H1 (cell line): Measurements from ENCODE around the gene TEX44.
"Not testable (repeated sequence)": the region's sequence is repeated elsewhere in the genome, so short reads cannot be mapped to it uniquely, and the experiment has no call there.

ENCODE experiments used
- ASH2L ChIP-seq: fragments of 200-600, 300-600 bp; sonication (generic); IDR thresholded peaks from one replicate; pipeline ENCODE4 v1.7.1; 2017; ENCODE audit warnings: low read length
- CBX5 ChIP-seq: fragments of 300-800, 300-1000 bp; sonication (generic); IDR thresholded peaks from 2 replicates; pipeline ENCODE4 v1.7.1; 2016; ENCODE audit warnings: antibody characterized with exemption, low read length, low read depth
- POLR2AphosphoS5 ChIP-seq: IDR thresholded peaks from 2 replicates; pipeline ENCODE4 v1.6.1; 2011; ENCODE audit warnings: low read depth, low read length
- RAD21 ChIP-seq, 2 experiments: IDR thresholded peaks in 1 of 2; conservative IDR thresholded peaks in 1 of 2; 2 replicates each; pipeline ENCODE4 v1.6.1; 2011; ENCODE audit warnings: low read depth in 2 of 2, low read length in 2 of 2, improper control_type of control experiment in 1 of 2, inconsistent platforms in 1 of 2, mild to moderate bottlenecking in 1 of 2, moderate library complexity in 1 of 2
- RFX5 ChIP-seq: IDR thresholded peaks from 2 replicates; pipeline ENCODE4 v1.6.1; 2011; ENCODE audit warnings: low read depth, low read length, improper control_type of control experiment, borderline replicate concordance
- RNF2 ChIP-seq: fragments of 200-900, 300-1000 bp; sonication (generic); IDR thresholded peaks from 2 replicates; pipeline ENCODE4 v1.7.1; 2016; ENCODE audit warnings: borderline replicate concordance, low read depth, mild to moderate bottlenecking, antibody characterized with exemption, low read length; ENCODE audit not compliant: poor library complexity, severe bottlenecking; ENCODE audit errors: missing control alignments
- SIN3A ChIP-seq, 2 experiments: IDR thresholded peaks in 1 of 2; conservative IDR thresholded peaks in 1 of 2; 2 replicates each; pipeline ENCODE4 v1.6.1; 2011 to 2012; ENCODE audit warnings: low read length in 2 of 2, improper control_type of control experiment in 1 of 2, low read depth in 1 of 2, mild to moderate bottlenecking in 1 of 2
- TAF1 ChIP-seq: IDR thresholded peaks from 2 replicates; pipeline ENCODE4 v1.6.1; 2011; ENCODE audit warnings: mild to moderate bottlenecking, low read depth, low read length
- YY1 ChIP-seq: IDR thresholded peaks from 2 replicates; pipeline ENCODE4 v1.6.1; 2011; ENCODE audit warnings: low read depth, mild to moderate bottlenecking, low read length
- TF ChIP-seq, protein P1 (sequence below), 3 experiments: IDR thresholded peaks; 1 replicate in 2 of 3; 2 replicates in 1 of 3; pipeline versions ENCODE4 v1.5.1 to v1.6.1; 2011; ENCODE audit warnings: low read length in 3 of 3, mild to moderate bottlenecking in 3 of 3, inconsistent platforms in 2 of 3, low read depth in 1 of 3, moderate library complexity in 1 of 3; ENCODE audit not compliant: insufficient read depth in 1 of 3; ENCODE audit errors: control extremely low read depth in 1 of 3

GRCh38 chr2:231578655-231579054 lies 14.0 kb upstream of the TEX44 start:
- TF ChIP-seq CBX5; RFX5; ASH2L; SIN3A (conservative IDR thresholded peaks at IDR 0.05 in 1 of 2, IDR thresholded peaks at IDR 0.05 in 1 of 2; ENCODE audit: low read depth in 1 of 2, low read length in 2 of 2); RAD21 (IDR thresholded peaks at IDR 0.05 in 1 of 2, conservative IDR thresholded peaks at IDR 0.05 in 1 of 2; ENCODE audit: low read depth in 2 of 2, low read length in 2 of 2); TAF1; POLR2AphosphoS5; RNF2; YY1: not testable (repeated sequence)
- TF ChIP-seq, protein P1, sequence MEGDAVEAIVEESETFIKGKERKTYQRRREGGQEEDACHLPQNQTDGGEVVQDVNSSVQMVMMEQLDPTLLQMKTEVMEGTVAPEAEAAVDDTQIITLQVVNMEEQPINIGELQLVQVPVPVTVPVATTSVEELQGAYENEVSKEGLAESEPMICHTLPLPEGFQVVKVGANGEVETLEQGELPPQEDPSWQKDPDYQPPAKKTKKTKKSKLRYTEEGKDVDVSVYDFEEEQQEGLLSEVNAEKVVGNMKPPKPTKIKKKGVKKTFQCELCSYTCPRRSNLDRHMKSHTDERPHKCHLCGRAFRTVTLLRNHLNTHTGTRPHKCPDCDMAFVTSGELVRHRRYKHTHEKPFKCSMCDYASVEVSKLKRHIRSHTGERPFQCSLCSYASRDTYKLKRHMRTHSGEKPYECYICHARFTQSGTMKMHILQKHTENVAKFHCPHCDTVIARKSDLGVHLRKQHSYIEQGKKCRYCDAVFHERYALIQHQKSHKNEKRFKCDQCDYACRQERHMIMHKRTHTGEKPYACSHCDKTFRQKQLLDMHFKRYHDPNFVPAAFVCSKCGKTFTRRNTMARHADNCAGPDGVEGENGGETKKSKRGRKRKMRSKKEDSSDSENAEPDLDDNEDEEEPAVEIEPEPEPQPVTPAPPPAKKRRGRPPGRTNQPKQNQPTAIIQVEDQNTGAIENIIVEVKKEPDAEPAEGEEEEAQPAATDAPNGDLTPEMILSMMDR (IDR thresholded peaks at IDR 0.05; ENCODE audit: control extremely low read depth in 1 of 3, insufficient read depth in 1 of 3, low read depth in 1 of 3, low read length in 3 of 3) = not testable (repeated sequence)
